CD4-positive, alpha-beta T cell treated with Interleukin-6 at 100 ng/mL for 8 hours (primary cell): ENCODE results near the gene DCTN1.
A peak's percentile ranks its signal among the peaks of the same experiment; 100 is the strongest.

Source experiments
- DNase-seq: peaks from one replicate; pipeline ENCODE4 v3.0.0-alpha.2; 2020; ENCODE audit warnings: mixed read lengths, low spot score

The DCTN1 gene

DNA sequence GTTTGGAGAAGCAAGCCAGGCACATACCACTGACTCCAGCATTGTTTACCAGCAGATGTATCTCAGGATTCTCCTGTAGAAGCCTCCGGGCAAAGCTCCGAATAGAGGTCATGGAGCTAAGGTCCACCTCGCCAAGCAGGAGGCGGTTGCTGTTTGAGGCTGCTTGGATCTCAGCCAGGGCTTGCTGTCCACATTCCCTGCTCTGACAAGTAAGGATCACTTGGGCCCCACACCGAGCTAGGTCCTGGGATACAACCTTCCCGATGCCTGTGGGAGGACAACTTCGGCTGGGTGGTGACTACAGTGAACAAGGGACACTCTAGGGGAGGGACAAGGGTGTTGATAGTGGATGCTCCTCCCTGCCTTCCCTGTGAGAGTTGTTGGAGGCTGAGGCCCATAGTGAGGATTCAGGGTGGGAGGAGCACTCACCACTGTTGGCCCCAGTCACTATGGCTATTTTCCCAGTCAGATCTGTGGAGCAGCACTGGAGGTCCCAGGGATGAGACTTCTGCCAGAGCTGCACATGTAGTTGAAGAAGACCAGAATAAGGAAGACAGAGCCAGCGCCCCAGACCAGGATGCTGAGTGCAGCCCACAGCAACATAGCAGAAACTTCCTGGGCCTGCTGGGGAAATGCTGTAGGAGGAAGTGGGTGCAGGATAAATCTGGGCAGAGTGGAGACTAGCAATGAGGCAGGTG lies 33.0 kb upstream of the DCTN1 start:
- no peak for DNase-seq

GRCh38 chr2:74407682-74408081 lies 27.6 kb upstream of the DCTN1 start:
- no peak for DNase-seq

DNA sequence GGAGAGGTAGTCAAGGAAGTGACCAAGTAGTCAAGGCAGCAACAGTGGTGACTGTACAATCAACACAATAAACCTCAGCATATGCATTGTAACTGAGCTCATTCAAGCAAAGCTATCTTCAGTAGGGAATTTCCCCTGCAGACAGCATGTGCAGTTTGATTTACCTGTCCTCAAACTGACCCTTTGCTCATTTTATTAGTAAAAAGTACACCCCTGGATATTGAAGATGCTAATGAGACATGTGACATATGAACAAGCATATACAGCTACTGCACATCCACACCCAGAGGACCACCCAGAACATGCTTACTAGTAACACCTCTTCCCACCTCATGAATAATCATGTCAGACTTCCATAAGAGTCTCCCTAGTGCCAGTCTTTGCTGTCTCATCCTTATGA lies 25.9 kb upstream of the DCTN1 start:
- no peak for DNase-seq

GRCh38 chr2:74401891-74402290 lies 21.8 kb upstream of the DCTN1 start:
- DNase-seq, result no peak

DNA sequence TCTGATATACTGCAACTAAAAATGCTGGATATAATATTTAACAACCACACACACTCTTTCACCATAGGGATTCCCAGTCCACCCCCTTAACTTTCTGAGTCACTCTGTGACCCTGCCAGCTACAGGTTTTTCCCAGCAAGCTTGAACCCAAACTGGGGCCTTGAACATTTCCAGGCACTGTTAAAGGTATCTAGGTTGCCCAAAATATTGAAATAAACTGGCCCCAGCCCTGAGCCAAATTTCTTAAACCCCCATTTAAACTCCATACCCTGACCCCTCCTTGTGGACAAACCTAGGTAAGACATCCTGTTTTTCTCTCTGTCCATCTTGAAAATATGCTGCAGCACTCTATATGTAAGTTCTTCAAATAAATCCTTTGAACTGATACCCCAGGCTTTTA lies 19.7 kb upstream of the DCTN1 start:
- DNase-seq, result peak; percentile 18

DNA sequence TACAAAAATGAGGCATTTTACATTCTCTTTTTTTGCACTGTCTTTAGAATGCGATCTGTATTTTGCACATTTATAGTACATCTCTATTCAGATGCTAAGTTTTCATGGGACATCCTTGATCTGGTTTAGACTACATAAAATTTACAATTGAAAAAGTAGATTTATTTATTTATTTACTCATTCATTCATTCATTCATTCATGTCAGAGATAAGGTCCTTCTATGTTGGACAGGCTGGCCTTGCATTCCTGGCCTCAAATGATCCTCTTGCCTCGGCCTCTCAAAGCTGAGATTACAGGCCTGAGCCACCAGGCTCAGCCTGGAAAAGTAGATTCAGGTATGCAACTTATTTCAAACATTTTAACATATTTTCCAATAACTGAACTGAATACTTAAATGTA lies 16.0 kb upstream of the DCTN1 start:
- DNase-seq, result no peak

DNA sequence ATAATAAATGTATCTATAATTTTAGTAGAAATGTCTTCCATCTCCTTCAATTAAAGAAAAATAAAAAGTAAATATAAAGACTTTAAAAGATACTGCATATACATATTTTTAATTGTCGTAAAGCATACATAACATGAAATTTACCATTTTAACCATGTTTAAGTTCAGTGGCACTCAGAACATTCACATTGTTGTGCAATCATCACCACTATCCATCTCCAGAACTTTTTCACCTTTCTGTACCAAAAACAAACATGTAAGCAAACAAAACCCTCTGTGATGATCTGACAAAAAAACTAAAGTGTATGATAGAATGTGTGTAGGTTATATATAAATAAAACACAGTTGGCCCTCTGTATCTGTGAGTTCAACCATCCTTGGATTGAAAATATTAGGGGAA lies 13.4 kb upstream of the DCTN1 start:
- DNase-seq, result no peak

DNA sequence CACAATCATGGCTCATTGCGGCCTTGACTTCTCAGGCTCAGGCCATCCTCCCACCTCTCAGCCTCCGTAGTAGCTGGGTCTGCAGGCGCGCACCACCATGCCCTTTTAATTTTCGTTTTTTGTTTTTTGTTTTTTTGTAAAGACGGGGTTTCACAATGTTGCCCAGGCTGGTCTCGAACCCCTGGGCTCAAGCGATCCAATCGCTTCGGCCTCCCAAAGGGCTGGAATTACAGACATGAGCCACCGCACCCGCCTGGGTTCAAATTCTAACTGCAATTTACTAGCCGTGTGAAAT lies 12.3 kb upstream of the DCTN1 start:
- no peak for DNase-seq

- peak; percentile 94 for DNase-seq
These were observed 11.7 kb upstream of the DCTN1 start for GRCh38 chr2:74391580-74392448.

GRCh38 chr2:74391209-74391579 lies 11.1 kb upstream of the DCTN1 start:
- DNase-seq, result no peak

- DNase-seq, result no peak
These were observed 10.5 kb upstream of the DCTN1 start for GRCh38 chr2:74390606-74391005.

GRCh38 chr2:74387346-74387745 lies 7.2 kb upstream of the DCTN1 start:
- no peak for DNase-seq

DNA sequence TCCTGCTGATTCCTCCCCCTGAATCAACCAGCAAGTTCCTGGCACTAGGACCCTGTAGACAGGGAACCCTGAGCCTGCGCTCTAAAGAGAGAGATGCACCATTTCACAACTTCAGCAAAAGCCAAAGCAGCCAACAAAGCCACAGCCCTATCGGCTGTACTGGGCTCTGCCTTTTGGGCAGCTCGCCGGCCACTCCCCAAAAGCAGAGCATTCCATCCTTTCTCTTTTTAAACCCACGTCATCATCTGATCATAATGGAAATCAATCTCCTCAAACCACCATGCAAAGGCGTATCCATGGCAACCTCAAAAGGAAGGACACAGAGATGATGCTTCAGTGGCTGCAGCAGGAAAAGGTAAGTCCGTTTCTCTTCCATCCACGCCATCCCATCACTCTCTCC lies 5.3 kb upstream of the DCTN1 start:
- DNase-seq, result no peak

GRCh38 chr2:74384051-74384450 lies 3.9 kb upstream of the DCTN1 start:
- DNase-seq, result no peak

DNA sequence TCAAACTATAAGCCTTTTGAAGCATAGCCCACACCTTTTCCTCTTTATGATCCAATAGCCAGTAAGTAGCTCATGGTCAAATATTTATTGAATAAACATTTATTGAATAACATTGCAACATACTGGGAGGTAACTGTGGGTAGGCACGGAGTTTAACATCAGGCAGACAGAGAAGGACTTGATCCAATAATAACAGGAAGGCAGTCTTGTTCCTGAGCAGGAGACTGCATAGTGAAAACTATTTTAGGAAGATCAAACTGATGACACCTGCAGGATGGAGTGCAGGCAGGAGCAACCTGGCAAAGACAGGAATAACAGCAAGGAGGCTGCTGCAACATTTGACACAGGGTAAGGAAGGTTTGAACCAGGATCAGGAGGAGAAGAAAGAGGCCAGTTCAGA lies 3.1 kb upstream of the DCTN1 start:
- no peak for DNase-seq

- DNase-seq, result no peak
These were observed 1.6 kb upstream of the DCTN1 start for GRCh38 chr2:74381751-74382150.

- DNase-seq, result no peak
These were observed 2.1 kb downstream of the DCTN1 start for GRCh38 chr2:74378007-74378406.

GRCh38 chr2:74375838-74376237 lies 4.3 kb downstream of the DCTN1 start:
- DNase-seq, result no peak

GRCh38 chr2:74374509-74375205 lies 5.5 kb downstream of the DCTN1 start:
- DNase-seq, result no peak

DNA sequence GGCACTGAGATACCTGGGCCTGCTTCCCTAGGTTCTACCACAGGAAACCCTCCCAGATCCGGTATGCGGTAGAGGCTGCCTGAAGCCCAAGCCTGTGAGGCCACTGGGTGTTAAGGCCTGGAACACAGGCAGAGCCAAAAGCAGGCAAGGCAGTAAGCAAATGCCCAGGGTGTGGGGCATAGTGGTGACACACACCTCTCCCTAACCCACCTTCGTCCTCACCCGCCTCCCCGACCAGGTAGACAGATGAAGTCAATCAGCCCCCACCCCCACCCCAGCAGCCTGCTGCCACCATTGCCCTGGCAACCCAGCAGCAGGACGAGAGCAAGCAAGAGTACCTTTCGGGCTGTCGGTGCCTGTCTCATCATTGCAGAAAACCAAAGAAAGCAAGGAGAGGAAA lies 6.1 kb downstream of the DCTN1 start:
- no peak for DNase-seq

DNA sequence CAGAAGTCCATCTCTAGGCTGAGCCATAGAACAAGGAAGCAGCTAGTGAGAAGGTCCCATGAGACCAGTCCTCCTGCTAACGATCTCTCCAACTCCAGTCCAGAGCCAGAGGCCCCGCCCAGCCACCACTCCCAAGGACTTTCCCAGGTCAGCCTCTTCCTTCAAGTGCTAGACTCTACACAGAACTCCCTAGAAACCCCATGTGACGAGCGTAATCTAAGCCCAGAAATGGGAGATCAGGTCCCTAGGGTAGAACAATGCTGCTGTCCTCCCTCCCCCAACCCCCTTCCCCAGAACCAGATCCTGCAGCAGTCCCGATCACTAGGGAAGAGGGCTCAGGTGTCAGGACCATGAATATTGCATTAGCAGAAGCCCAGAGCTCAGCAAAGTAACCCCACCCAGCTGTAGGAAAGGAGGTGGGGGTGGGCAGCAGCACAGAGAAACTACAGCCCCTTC lies 6.9 kb downstream of the DCTN1 start:
- DNase-seq, result no peak

DNA sequence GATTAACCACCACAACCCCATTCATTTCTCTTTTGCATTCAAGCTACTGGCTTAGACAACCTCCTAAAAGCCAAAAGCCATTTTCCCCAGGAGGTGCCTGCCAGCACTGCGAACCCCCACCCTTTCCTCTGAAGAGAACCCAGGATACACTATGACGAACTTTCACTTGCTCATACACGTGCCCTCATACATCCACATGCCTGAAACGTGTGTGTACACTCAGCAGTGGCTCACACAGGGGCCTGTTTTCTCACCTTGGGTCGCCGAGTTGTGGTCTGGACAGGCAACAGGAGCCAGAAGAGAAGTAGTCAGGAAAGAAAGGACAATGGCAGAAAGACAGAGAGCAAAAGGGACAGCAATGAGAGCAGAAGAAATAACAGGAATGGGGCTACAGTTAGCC lies 7.4 kb downstream of the DCTN1 start:
- DNase-seq, result no peak

DNA sequence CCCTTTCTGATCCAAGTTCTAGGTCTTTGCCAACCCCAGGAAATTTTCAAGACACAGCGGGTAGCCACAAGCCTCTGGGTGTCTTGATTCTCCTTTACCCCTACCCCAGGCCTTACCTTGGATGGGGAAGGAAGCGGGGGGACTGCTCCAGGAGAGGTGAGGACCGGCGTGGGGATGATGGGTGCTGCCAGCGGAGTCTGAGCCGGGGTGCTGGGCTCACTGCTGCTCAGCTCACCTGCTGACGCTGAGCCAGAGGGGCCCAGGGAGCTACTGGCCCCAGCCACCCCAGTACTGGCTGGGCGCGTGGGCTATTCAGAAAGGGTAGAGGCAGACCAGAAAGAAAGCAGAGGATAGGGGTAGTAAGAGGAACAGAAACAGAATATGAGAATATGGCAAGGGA lies 8.7 kb downstream of the DCTN1 start:
- no peak for DNase-seq
